Measurements from ENCODE around the gene ISG15.
A peak's percentile ranks its signal among the peaks of the same experiment; 100 is the strongest.
"Not testable (repeated sequence)": the region's sequence is repeated elsewhere in the genome, so short reads cannot be mapped to it uniquely, and the experiment has no call there.

Gene ISG15

GRCh38 chr1:1046767-1047166 lies 33.5 kb downstream of the ISG15 start:
- DNase-seq (ENCODE audit: low spot score): no peak

- no peak for DNase-seq (ENCODE audit: low spot score)
Observed at GRCh38 chr1:1047407-1047806, 34.1 kb downstream of the ISG15 start.

GRCh38 chr1:1047963-1048362 lies 34.7 kb downstream of the ISG15 start:
- no peak for DNase-seq (ENCODE audit: low spot score)

GRCh38 chr1:1048765-1049164 lies 35.5 kb downstream of the ISG15 start:
- no peak for DNase-seq (ENCODE audit: low spot score)

- no peak for DNase-seq (ENCODE audit: low spot score)
Observed at GRCh38 chr1:1049318-1050165, 36.2 kb downstream of the ISG15 start.

- DNase-seq (ENCODE audit: low spot score): no peak
Observed at GRCh38 chr1:1050577-1051052, 37.3 kb downstream of the ISG15 start.

- DNase-seq (ENCODE audit: low spot score): no peak
Observed at GRCh38 chr1:1051127-1051810, 38.0 kb downstream of the ISG15 start.

- no peak for DNase-seq (ENCODE audit: low spot score)
Observed at GRCh38 chr1:1052003-1052840, 38.9 kb downstream of the ISG15 start.

GRCh38 chr1:1053022-1053421 lies 39.7 kb downstream of the ISG15 start:
- no peak for DNase-seq (ENCODE audit: low spot score)

- no peak for DNase-seq (ENCODE audit: low spot score)
Observed at GRCh38 chr1:1053682-1054081, 40.4 kb downstream of the ISG15 start.

- no peak for DNase-seq (ENCODE audit: low spot score)
Observed at GRCh38 chr1:1054099-1054700, 40.9 kb downstream of the ISG15 start.

- no peak for DNase-seq (ENCODE audit: low spot score)
Observed at GRCh38 chr1:1054971-1055370, 41.7 kb downstream of the ISG15 start.

GRCh38 chr1:1055841-1056736 lies 42.8 kb downstream of the ISG15 start:
- DNase-seq (ENCODE audit: low spot score): no peak

- DNase-seq (ENCODE audit: low spot score): not testable (repeated sequence)
Observed at GRCh38 chr1:1057769-1058087, 44.4 kb downstream of the ISG15 start.

- no peak for DNase-seq (ENCODE audit: low spot score)
Observed at GRCh38 chr1:1058088-1058905, 45.0 kb downstream of the ISG15 start.

- DNase-seq (ENCODE audit: low spot score): no peak
Observed at GRCh38 chr1:1058921-1059493, 45.7 kb downstream of the ISG15 start.

- DNase-seq (ENCODE audit: low spot score): peak; percentile 73
Observed at GRCh38 chr1:1059494-1060280, 46.4 kb downstream of the ISG15 start.

GRCh38 chr1:1060281-1061000 lies 47.1 kb downstream of the ISG15 start:
- no peak for DNase-seq (ENCODE audit: low spot score)
